Activated T-helper 1 cell treated with anti-CD3 and anti-CD28 coated beads, Interleukin-12 subunit alpha, Interleukin-12 subunit beta, Interleukin-2, Interleukin-4 antibody, amounts not matched to agents 30 ng/mL and 10 ng/mL and 1 ng/mL, durations not matched to agents 14 hours and 24 hours and 36 hours (primary cell): ENCODE measurements around the gene TMEM81. TPM values are rescaled to one million over a fixed set of nuclear protein-coding genes. Genes with fewer than 3 reads are reported as not detected.

Source experiments
- DNase-seq: peaks from one replicate; pipeline ENCODE4 v3.0.0; 2021; ENCODE audit warnings: low spot score
- H3K27ac Mint-ChIP-seq: one replicate; pipeline ENCODE4 v1.8.0; 2021; ENCODE audit warnings: mild to moderate bottlenecking, mixed read lengths
- H3K27me3 Mint-ChIP-seq: one replicate; pipeline ENCODE4 v1.8.0; 2022; ENCODE audit warnings: mild to moderate bottlenecking, moderate library complexity, mixed read lengths; ENCODE audit not compliant: insufficient read depth
- H3K36me3 Mint-ChIP-seq: one replicate; pipeline ENCODE4 v1.8.0; 2021; ENCODE audit warnings: low read depth, mixed read lengths
- H3K4me1 Mint-ChIP-seq: one replicate; pipeline ENCODE4 v1.8.0; 2021; ENCODE audit warnings: low read depth, mixed read lengths
- H3K4me3 Mint-ChIP-seq: one replicate; pipeline ENCODE4 v1.8.0; 2021; ENCODE audit warnings: mild to moderate bottlenecking, moderate library complexity, mixed read lengths
- H3K9me3 Mint-ChIP-seq: one replicate; pipeline ENCODE4 v1.8.0; 2021; ENCODE audit warnings: mixed read lengths
- intact Hi-C: fragments of 100-400 bp; cut with micrococcal nuclease; formaldehyde crosslinking; loops from one replicate; pipeline ENCODE4 v1.15.1; 2024
- total RNA-seq: library from RNA; stranded (reverse); gene quantifications from 2 replicates; pipeline ENCODE4 v1.2.3, GENCODE V29; 2022

The TMEM81 gene
- total RNA-seq, 1 donor from 2014 or later = 2.6 TPM

DNA sequence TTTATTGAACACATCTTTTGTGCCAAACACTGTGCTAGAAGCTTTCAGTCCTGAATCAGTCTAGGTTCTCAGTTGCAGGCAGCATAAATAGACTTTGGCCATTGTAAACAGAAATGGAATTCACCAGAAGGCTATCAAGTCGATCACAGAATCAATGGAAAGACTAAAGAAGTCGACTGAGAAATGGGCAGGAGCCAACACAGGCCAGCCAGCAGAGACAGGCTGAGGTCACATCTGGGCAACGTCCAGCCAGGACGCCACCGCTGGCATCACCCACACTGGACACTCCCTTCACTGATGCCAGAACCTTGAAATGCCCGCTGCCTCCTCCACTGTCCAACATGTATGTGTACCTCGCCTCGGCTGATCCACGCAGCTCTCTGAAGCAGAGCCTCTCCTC, 46.7 kb downstream of the TMEM81 start:
- peaks cover 22% of the 10 kb centered on the region for H3K27me3 Mint-ChIP-seq
- no peak overlapping the region for H3K4me3 Mint-ChIP-seq
- H3K27ac Mint-ChIP-seq = no peak overlapping the region
- no peak for DNase-seq
- no peaks in the 10 kb centered on the region for H3K4me1 Mint-ChIP-seq
- no peaks in the 10 kb centered on the region for H3K36me3 Mint-ChIP-seq
- H3K9me3 Mint-ChIP-seq = no peaks in the 10 kb centered on the region
- intact Hi-C loops = no loop called here

Other genes starting within 250 kb of the TMEM81 start
- gene NFASC, start 213.6 kb downstream of the TMEM81 start, total RNA-seq = 0.56 and 0.70 TPM in 2 replicates
- gene CNTN2, start 41.2 kb downstream of the TMEM81 start, total RNA-seq = not detected in 2 replicates
- gene RBBP5, start 37.5 kb upstream of the TMEM81 start, total RNA-seq = 21.5 and 24.7 TPM in 2 replicates
- 34.2 and 35.9 TPM in 2 replicates for gene DSTYK, start 127.2 kb upstream of the TMEM81 start, total RNA-seq
- 25.0 and 25.2 TPM in 2 replicates for gene TMCC2, start 143.5 kb upstream of the TMEM81 start, total RNA-seq
- gene NUAK2, start 237.3 kb upstream of the TMEM81 start, total RNA-seq = 1.1 and 1.3 TPM in 2 replicates